Mesothelial cell of epicardium (in vitro differentiated cells): ENCODE measurements around the gene AKR1C1. TPM values are rescaled to one million over a fixed set of nuclear protein-coding genes. Genes with fewer than 3 reads are reported as not detected.
"Not testable (repeated sequence)": the region's sequence is repeated elsewhere in the genome, so short reads cannot be mapped to it uniquely, and the experiment has no call there.

ENCODE experiments used
- DNase-seq, 2 experiments: peaks; one replicate each; pipeline ENCODE4 v3.0.0; 2021; ENCODE audit warnings: low spot score in 2 of 2; ENCODE audit not compliant: unreplicated experiment in 2 of 2
- H3K27ac Mint-ChIP-seq: 2 replicates; pipeline ENCODE4 v1.8.0; 2021; ENCODE audit warnings: mixed read lengths
- H3K27me3 Mint-ChIP-seq: 2 replicates; pipeline ENCODE4 v1.8.0; 2021; ENCODE audit warnings: low read depth, mixed read lengths
- H3K36me3 Mint-ChIP-seq: 2 replicates; pipeline ENCODE4 v1.8.0; 2021; ENCODE audit warnings: mixed read lengths
- H3K4me1 Mint-ChIP-seq: 2 replicates; pipeline ENCODE4 v1.8.0; 2021; ENCODE audit warnings: mixed read lengths
- H3K4me3 Mint-ChIP-seq: 2 replicates; pipeline ENCODE4 v1.8.0; 2021; ENCODE audit warnings: mild to moderate bottlenecking, moderate library complexity, mixed read lengths
- H3K9me3 Mint-ChIP-seq: 2 replicates; pipeline ENCODE4 v1.8.0; 2021; ENCODE audit warnings: mixed read lengths
- total RNA-seq: library from RNA; stranded (reverse); gene quantifications from 3 replicates; pipeline ENCODE4 v1.2.1, GENCODE V29; 2021
- TF ChIP-seq, protein P1 (sequence below): fragments of 200-600 bp; sonication (generic); IDR thresholded peaks from one replicate; pipeline ENCODE4 v1.5.0; 2021; ENCODE audit warnings: antibody characterized with exemption; ENCODE audit not compliant: unreplicated experiment

AKR1C1 gene
- total RNA-seq, 1 donor from 2014 or later = 3.8 TPM

DNA sequence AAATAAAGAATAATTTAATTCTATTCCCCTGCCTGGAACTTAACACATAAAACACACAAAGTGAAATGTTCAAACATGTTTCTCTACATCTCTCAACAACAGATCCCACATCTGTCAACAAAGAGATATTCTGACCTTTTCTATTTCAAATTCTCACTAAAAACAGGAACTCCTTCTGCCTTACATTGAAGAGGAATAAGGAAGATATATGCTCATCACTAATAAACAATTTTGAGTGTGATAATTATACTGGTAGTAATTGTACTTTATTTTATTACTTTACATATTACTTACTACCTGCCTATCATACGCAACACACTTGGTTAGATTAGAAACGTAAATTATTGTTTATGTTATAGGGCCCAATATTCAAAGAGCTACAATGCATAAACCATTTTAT, 27.0 kb downstream of the AKR1C1 start:
- no peaks in the 10 kb centered on the region for H3K27me3 Mint-ChIP-seq
- no peaks in the 10 kb centered on the region for H3K4me1 Mint-ChIP-seq
- no peak for DNase-seq
- peaks cover 23% of the 10 kb centered on the region for H3K9me3 Mint-ChIP-seq
- no peak overlapping the region for H3K4me3 Mint-ChIP-seq
- H3K36me3 Mint-ChIP-seq = peaks cover 1% of the 10 kb centered on the region
- no peak overlapping the region for H3K27ac Mint-ChIP-seq
- TF ChIP-seq, protein P1, sequence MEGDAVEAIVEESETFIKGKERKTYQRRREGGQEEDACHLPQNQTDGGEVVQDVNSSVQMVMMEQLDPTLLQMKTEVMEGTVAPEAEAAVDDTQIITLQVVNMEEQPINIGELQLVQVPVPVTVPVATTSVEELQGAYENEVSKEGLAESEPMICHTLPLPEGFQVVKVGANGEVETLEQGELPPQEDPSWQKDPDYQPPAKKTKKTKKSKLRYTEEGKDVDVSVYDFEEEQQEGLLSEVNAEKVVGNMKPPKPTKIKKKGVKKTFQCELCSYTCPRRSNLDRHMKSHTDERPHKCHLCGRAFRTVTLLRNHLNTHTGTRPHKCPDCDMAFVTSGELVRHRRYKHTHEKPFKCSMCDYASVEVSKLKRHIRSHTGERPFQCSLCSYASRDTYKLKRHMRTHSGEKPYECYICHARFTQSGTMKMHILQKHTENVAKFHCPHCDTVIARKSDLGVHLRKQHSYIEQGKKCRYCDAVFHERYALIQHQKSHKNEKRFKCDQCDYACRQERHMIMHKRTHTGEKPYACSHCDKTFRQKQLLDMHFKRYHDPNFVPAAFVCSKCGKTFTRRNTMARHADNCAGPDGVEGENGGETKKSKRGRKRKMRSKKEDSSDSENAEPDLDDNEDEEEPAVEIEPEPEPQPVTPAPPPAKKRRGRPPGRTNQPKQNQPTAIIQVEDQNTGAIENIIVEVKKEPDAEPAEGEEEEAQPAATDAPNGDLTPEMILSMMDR = no peak

DNA sequence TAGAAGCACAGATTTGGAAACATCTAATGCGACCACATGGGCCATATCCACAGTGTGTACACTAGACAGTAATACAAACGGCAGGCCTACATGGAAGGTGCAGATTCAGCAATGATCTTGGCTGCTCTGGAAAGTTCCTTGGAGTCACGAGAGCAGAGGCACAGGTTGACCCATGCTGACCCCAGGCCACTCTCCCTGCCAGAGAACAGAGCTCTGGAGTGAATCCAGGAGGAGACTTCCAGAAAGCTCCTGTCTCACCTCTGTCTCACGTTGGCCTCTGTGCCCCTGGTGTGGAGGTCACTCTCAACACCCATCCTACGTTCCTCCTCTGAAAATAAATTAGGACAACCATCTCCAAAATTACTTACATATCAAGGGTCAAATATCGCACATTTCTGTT, 28.2 kb downstream of the AKR1C1 start:
- not testable (repeated sequence) for H3K4me1 Mint-ChIP-seq, H3K27ac Mint-ChIP-seq, DNase-seq, H3K27me3 Mint-ChIP-seq, H3K36me3 Mint-ChIP-seq, H3K4me3 Mint-ChIP-seq
- peaks cover 12% of the 10 kb centered on the region for H3K9me3 Mint-ChIP-seq

DNA sequence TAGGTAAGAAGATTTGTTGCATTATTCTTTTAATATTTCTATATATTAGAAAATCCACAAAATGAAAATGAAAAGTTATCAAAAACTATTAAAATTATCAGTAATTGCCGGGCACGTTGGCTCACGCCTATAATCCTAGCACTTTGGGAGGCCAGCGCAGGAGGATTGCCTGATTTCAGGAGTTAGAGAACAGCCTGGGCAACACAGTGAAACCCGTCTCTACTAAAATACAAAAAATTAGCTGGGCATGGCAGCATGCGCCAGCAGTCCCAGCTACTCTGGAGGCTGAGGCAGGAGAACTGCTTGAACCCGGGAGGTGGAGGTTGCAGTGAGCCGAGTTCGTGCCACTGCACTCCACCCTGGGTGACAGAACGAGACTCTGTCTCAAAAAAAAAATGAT, 29.3 kb downstream of the AKR1C1 start:
- H3K4me1 Mint-ChIP-seq, H3K36me3 Mint-ChIP-seq, DNase-seq, H3K27ac Mint-ChIP-seq, H3K27me3 Mint-ChIP-seq, H3K4me3 Mint-ChIP-seq: not testable (repeated sequence)
- peaks cover 12% of the 10 kb centered on the region for H3K9me3 Mint-ChIP-seq

DNA sequence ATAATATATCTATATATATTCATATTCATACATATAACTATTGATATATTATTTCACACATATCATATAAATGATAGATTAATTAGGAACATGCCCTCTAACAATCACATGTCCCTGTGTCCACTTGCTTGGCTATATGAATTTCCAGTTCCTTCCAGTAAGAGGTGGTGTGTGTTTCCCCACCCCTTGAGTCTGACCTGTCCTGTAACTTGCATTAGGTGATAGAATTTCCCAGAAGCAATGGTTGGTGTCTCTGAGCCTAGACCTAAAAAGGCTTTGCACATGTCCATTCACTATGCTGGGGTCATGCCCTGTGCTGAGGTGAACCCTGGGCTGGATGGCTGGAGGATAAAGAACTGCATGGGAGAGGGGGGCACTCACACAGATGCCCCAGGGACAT, 31.0 kb downstream of the AKR1C1 start:
- not testable (repeated sequence) for DNase-seq, H3K36me3 Mint-ChIP-seq, H3K27me3 Mint-ChIP-seq, H3K4me1 Mint-ChIP-seq, H3K27ac Mint-ChIP-seq, H3K4me3 Mint-ChIP-seq
- H3K9me3 Mint-ChIP-seq = peaks cover 12% of the 10 kb centered on the region

DNA sequence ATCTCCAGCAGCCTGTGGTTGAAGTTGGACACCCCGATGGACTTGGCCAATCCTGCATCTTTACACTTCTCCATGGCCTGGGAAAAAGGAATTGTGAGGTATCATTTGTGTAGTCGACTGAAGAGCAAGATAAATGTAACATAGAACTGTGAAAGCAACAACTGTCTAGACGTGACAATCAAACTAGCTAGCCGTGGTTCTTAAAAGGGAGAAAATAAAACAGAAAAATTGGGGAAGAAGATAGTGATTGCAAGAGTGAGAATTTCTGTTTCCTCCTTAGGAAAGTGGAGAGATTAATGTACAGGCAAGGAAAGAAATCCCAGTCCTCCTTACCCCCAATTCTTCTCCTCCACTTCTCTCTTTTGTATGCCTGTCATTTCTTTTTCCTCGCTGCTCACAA, 35.5 kb downstream of the AKR1C1 start:
- Mint-ChIP-seq H3K36me3 (no peaks in the 10 kb centered on the region), H3K4me1 (no peaks in the 10 kb centered on the region), H3K4me3 (no peak overlapping the region), H3K27me3 (no peaks in the 10 kb centered on the region), H3K27ac (no peak overlapping the region), H3K9me3 (peaks cover 10% of the 10 kb centered on the region)
- DNase-seq = no peak
- TF ChIP-seq, protein P1 = no peak

DNA sequence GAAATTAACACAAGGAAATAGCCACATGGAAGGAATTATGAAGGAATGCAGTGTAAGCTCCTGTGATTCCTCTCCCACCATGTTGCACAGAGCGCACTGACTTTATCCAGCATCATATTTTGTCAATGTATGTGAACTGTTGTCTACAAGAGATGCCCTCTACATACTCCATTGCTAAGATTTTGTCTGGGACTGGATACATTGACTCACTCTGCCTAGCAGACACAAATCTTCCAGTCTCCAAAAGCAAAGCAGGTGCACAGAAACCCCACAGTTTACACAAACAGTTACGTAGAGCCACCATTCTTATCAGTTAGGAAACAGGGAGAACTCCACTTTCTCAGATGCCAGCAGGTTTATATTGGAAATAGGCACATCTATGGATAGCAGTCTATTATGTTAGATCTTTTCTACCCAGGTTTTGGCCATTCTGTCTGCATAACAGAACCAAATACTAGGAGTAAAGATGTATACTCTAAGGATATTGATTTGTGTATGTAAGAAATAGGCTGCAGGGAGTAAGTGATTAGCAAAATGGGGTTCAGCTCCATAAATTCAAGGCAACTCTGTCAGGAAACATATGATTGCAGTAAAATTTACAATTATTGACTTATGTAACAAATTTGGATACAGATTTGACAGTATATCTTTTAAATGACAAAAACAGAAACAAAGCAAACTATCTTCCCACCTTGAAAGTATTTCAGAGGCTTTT, 39.0 kb downstream of the AKR1C1 start:
- Mint-ChIP-seq H3K27me3 (no peaks in the 10 kb centered on the region), H3K4me1 (no peaks in the 10 kb centered on the region)
- DNase-seq = no peak

DNA sequence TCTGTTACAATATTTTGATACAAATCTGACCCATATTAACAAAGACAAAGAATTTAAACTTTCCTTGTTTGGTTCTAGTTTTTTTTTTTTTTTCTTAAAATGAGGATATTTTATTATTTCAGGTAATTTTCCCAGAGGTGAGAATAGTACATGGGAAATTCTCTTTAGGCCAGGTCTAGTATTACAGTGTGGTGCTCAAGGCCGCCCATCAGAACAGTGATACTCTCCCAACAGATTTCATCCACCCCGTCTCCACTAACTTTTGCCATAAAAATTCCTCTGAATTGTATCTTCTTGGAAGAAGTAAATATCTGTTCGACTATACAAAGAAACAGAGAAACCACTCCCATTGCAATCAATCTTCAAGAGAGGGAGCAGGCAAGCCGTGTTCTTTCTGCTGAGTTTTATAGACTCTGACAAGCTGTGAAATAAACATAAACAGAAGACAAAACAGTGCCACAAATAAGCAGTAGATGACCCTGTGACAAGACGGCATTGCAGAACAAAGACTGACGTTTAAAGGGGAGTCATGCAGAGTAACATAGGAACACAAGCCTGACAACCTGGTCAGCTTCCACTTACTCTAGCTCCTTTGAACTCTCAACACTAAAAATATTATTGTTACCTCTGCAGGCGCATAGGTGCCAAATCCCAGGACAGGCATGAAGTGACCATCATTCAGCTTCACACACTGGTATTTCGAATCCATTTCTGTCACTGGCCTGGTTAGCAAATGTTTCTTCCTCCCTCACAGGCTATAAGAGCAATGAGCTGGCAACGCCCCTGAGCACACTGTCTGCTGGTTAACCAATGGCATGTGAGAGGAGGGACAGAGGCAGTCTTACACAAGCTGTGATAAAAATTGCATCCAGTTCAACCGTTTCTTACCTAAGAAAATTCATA, 40.2 kb downstream of the AKR1C1 start, which contains the start of gene AKR1C2:
Gene AKR1C2, minus strand, starts transcription at position 731 of the 903 bp plus-strand sequence. Its CDS starts 22 bp downstream, at position 709.
- not testable (repeated sequence) for H3K27me3 Mint-ChIP-seq, H3K9me3 Mint-ChIP-seq, H3K27ac Mint-ChIP-seq, DNase-seq, H3K4me1 Mint-ChIP-seq, H3K36me3 Mint-ChIP-seq
- peak within 1 kb of the TSS; percentile 56 for H3K4me3 Mint-ChIP-seq

More for the DNA sequence above, 39.0 kb downstream of the AKR1C1 start:
- Mint-ChIP-seq H3K27ac (no peak overlapping the region), H3K4me3 (no peak overlapping the region), H3K36me3 (no peaks in the 10 kb centered on the region), H3K9me3 (peaks cover 4% of the 10 kb centered on the region)
- TF ChIP-seq, protein P1 = no peak

DNA sequence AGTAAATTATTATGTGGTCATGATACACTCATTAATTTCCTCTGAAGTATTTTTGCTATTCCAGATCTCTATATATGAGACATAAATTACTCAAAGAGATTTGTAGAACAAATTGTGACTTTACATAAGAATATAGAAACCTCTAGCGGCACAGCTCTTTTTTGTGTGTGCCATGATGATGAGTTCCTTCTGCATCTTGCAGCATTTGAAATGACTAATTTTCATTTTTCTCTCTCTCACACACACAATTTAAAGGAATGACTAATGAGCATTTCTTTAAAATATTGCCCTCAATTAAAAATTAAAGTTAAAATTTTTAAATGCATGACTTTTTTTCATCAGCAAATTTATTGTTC, 40.8 kb downstream of the AKR1C1 start:
- H3K27ac Mint-ChIP-seq, H3K4me1 Mint-ChIP-seq, H3K9me3 Mint-ChIP-seq: not testable (repeated sequence)

DNA sequence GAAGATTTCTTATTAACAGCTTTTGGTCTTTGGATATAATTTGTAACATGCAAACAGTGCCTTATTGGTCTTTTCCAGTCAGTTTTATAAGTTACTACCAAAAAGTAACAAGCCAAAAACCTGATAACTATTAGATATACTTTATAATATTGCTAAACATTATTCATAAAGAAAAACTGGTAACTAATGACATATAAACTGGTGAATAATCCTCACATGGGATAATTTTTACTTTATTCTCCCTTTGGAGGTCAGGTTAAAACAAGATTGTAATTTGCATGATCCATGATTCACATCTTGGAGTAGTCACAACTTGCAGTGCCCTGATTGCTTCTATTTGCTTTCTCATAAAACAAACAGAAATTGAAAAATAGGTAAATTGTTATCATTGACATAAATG, 41.3 kb downstream of the AKR1C1 start:
- not testable (repeated sequence) for H3K9me3 Mint-ChIP-seq, H3K27ac Mint-ChIP-seq, H3K27me3 Mint-ChIP-seq, DNase-seq, H3K4me1 Mint-ChIP-seq, H3K4me3 Mint-ChIP-seq, H3K36me3 Mint-ChIP-seq

More for the DNA sequence above, 40.8 kb downstream of the AKR1C1 start:
- H3K4me3 Mint-ChIP-seq, H3K27me3 Mint-ChIP-seq, DNase-seq, H3K36me3 Mint-ChIP-seq: not testable (repeated sequence)

DNA sequence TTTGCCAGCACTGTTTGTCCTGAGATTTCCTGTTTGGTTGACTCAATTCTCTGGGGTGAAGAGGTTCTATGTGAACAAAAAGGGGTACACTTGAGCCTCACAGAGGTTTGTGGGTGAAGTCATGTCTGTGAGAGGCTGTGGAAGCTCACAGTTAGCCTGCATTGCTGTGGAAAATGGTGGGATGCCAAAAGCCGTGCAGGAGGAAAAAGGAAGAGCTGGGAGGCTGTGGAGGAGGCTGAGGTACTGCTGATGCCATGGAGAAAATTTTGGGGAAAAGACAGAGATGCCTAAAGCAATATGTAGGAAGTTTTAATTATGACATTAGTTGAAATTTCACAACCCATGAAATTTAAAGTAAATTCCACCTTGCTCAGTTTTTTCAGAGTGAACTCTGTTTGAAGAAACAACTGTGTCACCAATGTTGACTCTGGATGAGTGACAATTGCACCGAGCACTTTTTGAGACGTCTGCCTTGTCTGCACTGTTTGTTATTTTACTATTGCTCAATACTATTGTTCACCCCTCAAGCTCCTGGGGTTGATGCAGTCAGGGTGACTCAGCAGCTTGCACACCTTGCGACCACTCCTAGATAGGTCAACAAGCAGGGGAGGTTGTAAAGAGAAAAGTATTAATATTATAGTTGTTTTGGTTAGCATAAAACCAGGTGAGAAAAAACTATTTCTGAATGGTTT, 45.8 kb downstream of the AKR1C1 start:
- not testable (repeated sequence) for H3K4me3 Mint-ChIP-seq, H3K27ac Mint-ChIP-seq, H3K4me1 Mint-ChIP-seq, H3K36me3 Mint-ChIP-seq, DNase-seq, H3K27me3 Mint-ChIP-seq, H3K9me3 Mint-ChIP-seq
